Tibial artery (tissue), 4 donors: ENCODE results near the gene SPTAN1.

Experiments used
- DNase-seq, 2 donors: peaks; one replicate each; pipeline ENCODE4 v3.0.0-alpha.2; 2019
- H3K27ac ChIP-seq, 2 donors: fragments of 200-600 bp; sonication (generic) in 1 of 2; 1 replicate in 1 of 2; 2 replicates in 1 of 2; pipeline ENCODE4 v1.5.1; 2018 to 2019; ENCODE audit warnings: mild to moderate bottlenecking in 1 of 2
- H3K27me3 ChIP-seq, 2 donors: fragments of 200-600 bp; sonication (generic) in 1 of 2; one replicate each; pipeline versions ENCODE4 v1.5.1 to v1.6.0; 2016 to 2019
- H3K36me3 ChIP-seq, 3 donors: fragments of 200-600 bp; sonication (generic) in 2 of 3; one replicate each; pipeline ENCODE4 v1.5.1; 2016 to 2019; ENCODE audit warnings: mild to moderate bottlenecking in 2 of 3
- H3K4me1 ChIP-seq, 4 donors: fragments of 200-600 bp; sonication (generic) in 2 of 4; 1 replicate in 3 of 4; 2 replicates in 1 of 4; pipeline ENCODE4 v1.5.1; 2016 to 2019
- H3K4me3 ChIP-seq, 2 donors: fragments of 200-600 bp; sonication (generic) in 1 of 2; 1 replicate in 1 of 2; 2 replicates in 1 of 2; pipeline ENCODE4 v1.5.1; 2018 to 2019; ENCODE audit warnings: mild to moderate bottlenecking in 2 of 2
- H3K9me3 ChIP-seq, 3 donors: fragments of 200-600 bp; sonication (generic) in 1 of 3; one replicate each; pipeline ENCODE4 v1.5.1; 2016 to 2019
- CTCF ChIP-seq, 2 experiments: fragments of 200-600 bp in 1 of 2; fragments of 450-650 bp in 1 of 2; IDR thresholded peaks; one replicate each; pipeline ENCODE4 v1.5.1; 2017 to 2019; ENCODE audit warnings: antibody characterized with exemption in 2 of 2, mild to moderate bottlenecking in 1 of 2, moderate library complexity in 1 of 2
- intact Hi-C: fragments of 100-400 bp; cut with DNase I; formaldehyde crosslinking; loops from one replicate; pipeline ENCODE4 v1.15.0; 2023; ENCODE audit warnings: low total_unique reads

SPTAN1 gene

GRCh38 chr9:128593039-128593438 lies 40.7 kb downstream of the SPTAN1 start:
- no peak for TF ChIP-seq CTCF (IDR thresholded peaks at IDR 0.05)
- Histone ChIP-seq H3K9me3 (no peaks in the 10 kb centered on the region), H3K4me1 (no peaks in the 10 kb centered on the region), H3K27ac (no peak overlapping the region), H3K4me3 (no peak overlapping the region), H3K27me3 (no peaks in the 10 kb centered on the region), H3K36me3 (peaks cover 96 to 100% (median 99%) of the 10 kb centered on the region in 3 donors)
- no peak for DNase-seq
- intact Hi-C loops, result no loop called here

GRCh38 chr9:128593856-128594255 lies 41.5 kb downstream of the SPTAN1 start:
- Histone ChIP-seq H3K4me3 (no peak overlapping the region), H3K9me3 (no peaks in the 10 kb centered on the region), H3K27me3 (no peaks in the 10 kb centered on the region), H3K36me3 (peaks cover 96 to 100% (median 99%) of the 10 kb centered on the region in 3 donors), H3K4me1 (no peaks in the 10 kb centered on the region), H3K27ac (no peak overlapping the region)
- DNase-seq, result no peak
- intact Hi-C loops, result no loop called here
- TF ChIP-seq CTCF (IDR thresholded peaks at IDR 0.05), result no peak

GRCh38 chr9:128595471-128595870 lies 43.1 kb downstream of the SPTAN1 start:
- H3K36me3 ChIP-seq, result peaks cover 96 to 100% (median 99%) of the 10 kb centered on the region in 3 donors
- intact Hi-C loops, result no loop called here
- no peak for TF ChIP-seq CTCF (IDR thresholded peaks at IDR 0.05)

GRCh38 chr9:128600099-128600498 lies 47.7 kb downstream of the SPTAN1 start:
- H3K4me1 ChIP-seq, result no peaks in the 10 kb centered on the region
- intact Hi-C loops, result no loop called here
- no peak overlapping the region for H3K4me3 ChIP-seq
- no peaks in the 10 kb centered on the region for H3K9me3 ChIP-seq
- no peak for DNase-seq
- H3K27me3 ChIP-seq, result no peaks in the 10 kb centered on the region
- TF ChIP-seq CTCF (IDR thresholded peaks at IDR 0.05), result no peak
- no peak overlapping the region for H3K27ac ChIP-seq
- peaks cover 84 to 100% (median 95%) of the 10 kb centered on the region in 3 donors for H3K36me3 ChIP-seq

More at GRCh38 chr9:128595471-128595870, 43.1 kb downstream of the SPTAN1 start:
- Histone ChIP-seq H3K27me3 (no peaks in the 10 kb centered on the region), H3K9me3 (no peaks in the 10 kb centered on the region), H3K4me3 (no peak overlapping the region), H3K27ac (no peak overlapping the region), H3K4me1 (no peaks in the 10 kb centered on the region)
- no peak for DNase-seq

- H3K9me3 ChIP-seq, result no peaks in the 10 kb centered on the region
- H3K27ac ChIP-seq, result no peak overlapping the region
- intact Hi-C loops, result no loop called here
- H3K36me3 ChIP-seq, result peaks cover 75 to 100% (median 91%) of the 10 kb centered on the region in 3 donors
- H3K4me1 ChIP-seq, result peaks cover 0 to 16% (median 13%) of the 10 kb centered on the region in 4 donors
- TF ChIP-seq CTCF (IDR thresholded peaks at IDR 0.05), result no peak
- H3K27me3 ChIP-seq, result no peaks in the 10 kb centered on the region
- DNase-seq, result no peak
- no peak overlapping the region for H3K4me3 ChIP-seq
These were observed 51.3 kb downstream of the SPTAN1 start for GRCh38 chr9:128603697-128604096.
